Spleen (tissue), 7 donors: Measurements from ENCODE around the gene MEOX1.

Experiments
- CTCF ChIP-seq, 11 experiments: fragments of 200-600 bp in 7 of 11; fragments of 450-650 bp in 4 of 11; sonication (generic) in 4 of 11; IDR thresholded peaks in 8 of 11; conservative IDR thresholded peaks in 3 of 11; 1 replicate in 7 of 11; 2 replicates in 4 of 11; pipeline versions ENCODE4 v1.4.0 to v1.8.0; 2016 to 2021; ENCODE audit warnings: antibody characterized with exemption in 11 of 11, inconsistent platforms in 4 of 11, mild to moderate bottlenecking in 1 of 11
- POLR2A ChIP-seq, 3 donors: fragments of 450-650 bp; IDR thresholded peaks; one replicate each; pipeline ENCODE4 v1.5.1; 2017; ENCODE audit warnings: antibody characterized with exemption in 3 of 3, mild to moderate bottlenecking in 1 of 3
- POLR2AphosphoS5 ChIP-seq, 3 donors: sonication (generic); formaldehyde crosslinking; IDR thresholded peaks; one replicate each; pipeline ENCODE4 v1.5.1; 2017; ENCODE audit warnings: antibody characterized with exemption in 3 of 3
- donor health status: DM: no; HTN: no; CAD: no; lungs with moderate emphysema.
- donor health status: DM: no; HTN: no; CAD: no.
- donor health status: DM: no; HTN: no; CAD: no.

GRCh38 chr17:43645450-43645764 is 16.3 kb downstream of the MEOX1 start:
- no peak for TF ChIP-seq CTCF (IDR thresholded peaks at IDR 0.05 in 8 of 11, conservative IDR thresholded peaks at IDR 0.05 in 3 of 11)
- no peak for TF ChIP-seq POLR2A (IDR thresholded peaks at IDR 0.05)
- no peak for TF ChIP-seq POLR2AphosphoS5 (IDR thresholded peaks at IDR 0.05)
